Prostate gland (tissue), 2 donors: ENCODE measurements around the gene AK9.

Experiments
- POLR2A ChIP-seq: fragments of 450-650 bp; IDR thresholded peaks from one replicate; pipeline ENCODE4 v1.6.1; 2016; ENCODE audit warnings: antibody characterized with exemption, mild to moderate bottlenecking
- POLR2AphosphoS5 ChIP-seq: sonication (generic); formaldehyde crosslinking; IDR thresholded peaks from one replicate; pipeline ENCODE4 v1.6.1; 2017; ENCODE audit warnings: antibody characterized with exemption
- TF ChIP-seq, protein P1 (sequence below), 4 experiments: fragments of 200-600 bp in 2 of 4; fragments of 450-650 bp in 2 of 4; sonication (generic) in 2 of 4; IDR thresholded peaks; 1 replicate in 3 of 4; 2 replicates in 1 of 4; pipeline ENCODE4 v1.5.1; 2016 to 2019; ENCODE audit warnings: antibody characterized with exemption in 4 of 4, mild to moderate bottlenecking in 2 of 4, moderate library complexity in 2 of 4

DNA sequence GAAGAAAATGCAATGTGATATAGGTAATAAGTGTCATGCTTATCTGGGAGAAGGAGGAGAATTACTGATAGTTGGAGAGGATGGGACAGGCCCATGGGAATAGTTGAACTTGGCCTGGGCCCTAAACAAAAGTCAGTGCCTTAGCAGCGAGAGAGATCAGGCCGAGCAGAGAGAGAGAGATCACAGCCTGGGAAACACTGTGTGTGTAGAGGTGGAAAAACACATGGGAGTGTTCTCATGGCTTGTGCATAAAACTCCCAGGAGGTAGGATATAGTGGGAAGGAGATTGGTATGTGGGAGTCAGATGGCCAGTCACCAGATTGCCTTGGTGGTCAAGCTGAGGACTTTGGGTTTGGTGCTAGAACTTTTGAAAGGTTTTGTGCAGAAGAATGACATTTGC, 47.7 kb upstream of the AK9 start:
- no peak for TF ChIP-seq POLR2A
- TF ChIP-seq, protein P1, sequence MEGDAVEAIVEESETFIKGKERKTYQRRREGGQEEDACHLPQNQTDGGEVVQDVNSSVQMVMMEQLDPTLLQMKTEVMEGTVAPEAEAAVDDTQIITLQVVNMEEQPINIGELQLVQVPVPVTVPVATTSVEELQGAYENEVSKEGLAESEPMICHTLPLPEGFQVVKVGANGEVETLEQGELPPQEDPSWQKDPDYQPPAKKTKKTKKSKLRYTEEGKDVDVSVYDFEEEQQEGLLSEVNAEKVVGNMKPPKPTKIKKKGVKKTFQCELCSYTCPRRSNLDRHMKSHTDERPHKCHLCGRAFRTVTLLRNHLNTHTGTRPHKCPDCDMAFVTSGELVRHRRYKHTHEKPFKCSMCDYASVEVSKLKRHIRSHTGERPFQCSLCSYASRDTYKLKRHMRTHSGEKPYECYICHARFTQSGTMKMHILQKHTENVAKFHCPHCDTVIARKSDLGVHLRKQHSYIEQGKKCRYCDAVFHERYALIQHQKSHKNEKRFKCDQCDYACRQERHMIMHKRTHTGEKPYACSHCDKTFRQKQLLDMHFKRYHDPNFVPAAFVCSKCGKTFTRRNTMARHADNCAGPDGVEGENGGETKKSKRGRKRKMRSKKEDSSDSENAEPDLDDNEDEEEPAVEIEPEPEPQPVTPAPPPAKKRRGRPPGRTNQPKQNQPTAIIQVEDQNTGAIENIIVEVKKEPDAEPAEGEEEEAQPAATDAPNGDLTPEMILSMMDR (IDR thresholded peaks at IDR 0.05) = no peak
- no peak for TF ChIP-seq POLR2AphosphoS5
